Left cardiac atrium (tissue), 4 donors: Measurements from ENCODE around the gene POT1. TPM values are rescaled to one million over a fixed set of nuclear protein-coding genes. Genes with fewer than 3 reads are reported as not detected.

Experiments used
- ATAC-seq, 2 donors: fragments of 200-7000 bp; cut with Tn5 transposase; one replicate each; pipeline ENCODE4 v1.9.1; 2020; ENCODE audit warnings: mild to moderate bottlenecking in 2 of 2, moderate library complexity in 2 of 2
- DNase-seq: peaks from one replicate; pipeline ENCODE4 v3.0.0-alpha.2; 2020
- intact Hi-C, 2 donors: fragments of 100-400 bp; cut with DNase I; formaldehyde crosslinking; loops; one replicate each; pipeline versions ENCODE4 v1.14.1 to v1.15.1; 2022 to 2023
- total RNA-seq, 2 donors: library from RNA; stranded (reverse); fragmentation: NEBNext Ultra II Directional; extraction: Animal tissue kit (Norgen Biotek cat#: 25700); gene quantifications; one replicate each; pipeline ENCODE4 v1.2.1, GENCODE V29; 2021
- donor health status: DM: no; HTN: yes; CAD: no.
- donor health status: DM: no; HTN: yes; CAD: no; lungs with severe emphysema.
- donor health status: DM: yes; HTN: yes; CAD: no.
- donor health status: Dilated cardiomyopathy.

The POT1 gene
- total RNA-seq, 2 donors from 2014 or later, result 10.4 to 14.1 TPM

DNA sequence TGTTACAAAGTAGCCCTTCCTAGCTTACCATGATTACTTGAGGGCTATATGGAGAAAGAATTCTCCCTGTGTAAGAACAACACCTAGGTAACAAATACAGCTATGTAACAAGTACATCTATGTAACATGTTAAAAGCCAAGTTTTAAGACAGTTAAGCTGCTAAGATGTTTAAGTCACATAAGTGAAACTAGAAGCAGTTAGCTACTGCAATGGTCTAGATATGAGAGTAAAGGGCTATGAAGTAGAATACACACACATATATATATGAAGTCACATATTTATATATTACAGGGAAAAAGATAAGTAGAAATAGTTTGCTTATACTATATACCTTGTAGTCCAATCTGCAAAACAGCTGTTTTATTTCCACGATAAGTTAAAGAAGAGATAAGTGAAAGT lies 14.4 kb downstream of the POT1 start:
- intact Hi-C loops, result no loop called here
- no peak for DNase-seq

DNA sequence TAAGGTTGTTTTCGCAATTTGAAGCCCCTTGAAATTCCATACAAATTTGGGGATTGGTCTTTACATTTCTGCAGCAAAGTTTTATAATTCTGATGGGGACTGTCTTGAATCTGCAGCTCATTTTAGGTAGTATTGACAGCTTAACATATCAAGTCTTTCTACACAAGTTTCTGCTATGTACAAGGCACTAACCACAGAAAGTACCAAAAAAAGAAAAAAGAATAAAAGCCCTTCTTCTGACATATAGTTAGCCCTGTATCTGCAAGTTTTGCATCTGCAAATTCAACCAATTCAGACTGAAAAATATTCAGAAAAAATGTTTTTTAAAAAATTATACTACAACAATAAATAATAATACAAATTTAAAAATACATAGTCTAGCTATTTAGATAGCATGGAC lies 15.3 kb downstream of the POT1 start:
- intact Hi-C loops, result no loop called here
- DNase-seq, result no peak
- ATAC-seq, result no peak

More for the DNA sequence above, 14.4 kb downstream of the POT1 start:
- no peak for ATAC-seq

DNA sequence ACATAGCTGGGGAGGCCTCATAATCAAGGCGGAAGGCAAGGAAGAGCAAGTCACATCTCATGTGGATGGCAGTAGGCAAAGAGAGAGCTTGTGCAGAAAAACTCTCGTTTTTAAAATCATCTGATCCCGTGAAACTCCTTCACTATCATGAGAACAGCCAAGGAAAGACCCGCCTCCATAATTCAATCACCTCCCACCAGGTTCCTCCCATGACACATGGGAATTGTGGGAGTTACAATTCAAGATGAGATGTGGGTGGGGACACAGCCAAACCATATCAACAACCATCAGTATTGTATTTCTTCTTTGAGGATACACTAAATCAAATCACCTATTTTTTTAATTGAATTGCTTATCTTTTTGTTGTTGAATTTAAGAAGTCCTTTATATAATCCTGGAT lies 16.7 kb downstream of the POT1 start:
- DNase-seq, result no peak
- intact Hi-C loops, result no loop called here
- ATAC-seq, result no peak

DNA sequence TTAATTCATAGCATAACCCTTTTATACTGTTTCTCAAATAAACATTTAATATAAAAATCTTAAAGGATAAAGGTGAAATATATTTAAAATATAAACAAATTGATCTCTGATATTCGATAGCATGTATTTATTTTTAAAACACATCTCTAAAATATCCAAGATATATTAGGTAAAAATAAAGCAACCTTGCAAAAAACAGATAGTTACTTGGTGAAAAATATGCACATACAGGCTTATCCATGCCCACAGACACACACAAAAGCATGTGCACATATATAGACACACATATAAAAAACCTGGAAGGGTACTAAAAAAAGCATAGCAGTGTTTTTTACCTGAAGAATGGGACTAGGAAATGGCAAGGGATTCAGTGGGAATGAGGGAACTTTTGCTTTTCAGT lies 19.8 kb downstream of the POT1 start:
- ATAC-seq (no peak), DNase-seq (no peak)
- intact Hi-C loops, result no loop called here

DNA sequence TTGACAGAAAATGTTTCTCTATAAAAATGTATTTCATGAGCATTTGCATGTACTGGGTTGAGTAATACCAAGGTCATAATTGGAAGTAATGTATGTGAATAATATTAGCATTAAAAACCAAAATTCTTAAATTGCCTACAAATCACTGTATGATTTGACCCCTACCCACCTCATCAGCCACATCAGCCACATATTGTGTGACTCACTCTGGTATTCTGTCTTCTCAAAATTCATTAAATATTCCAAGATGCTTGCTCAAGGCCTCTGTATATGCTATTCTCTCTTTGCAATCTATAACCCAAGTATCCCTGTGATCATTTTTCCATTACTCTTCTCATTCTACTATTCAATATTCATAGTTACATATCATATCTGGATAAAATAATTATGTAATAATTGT lies 21.4 kb downstream of the POT1 start:
- no peak for DNase-seq
- intact Hi-C loops, result no loop called here
- no peak for ATAC-seq

DNA sequence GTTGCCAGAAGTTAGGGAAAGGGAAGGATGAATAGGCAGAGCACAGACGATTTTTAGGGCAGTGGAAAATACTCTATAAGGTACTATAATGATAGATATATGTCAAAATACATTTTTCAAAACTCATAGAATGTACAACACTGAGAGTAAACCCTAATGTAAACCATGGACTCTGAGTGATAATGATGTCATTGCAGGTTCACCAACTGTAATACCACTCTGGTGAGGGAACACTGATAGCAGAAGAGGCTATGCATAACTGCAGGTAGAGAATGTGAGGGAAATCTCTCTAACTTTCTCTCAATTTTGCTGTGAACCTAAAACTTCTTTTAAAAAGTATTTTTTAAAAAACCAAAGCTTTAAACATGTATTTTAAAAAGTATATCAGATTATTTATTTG lies 22.1 kb downstream of the POT1 start:
- intact Hi-C loops, result no loop called here
- no peak for DNase-seq
- no peak for ATAC-seq

DNA sequence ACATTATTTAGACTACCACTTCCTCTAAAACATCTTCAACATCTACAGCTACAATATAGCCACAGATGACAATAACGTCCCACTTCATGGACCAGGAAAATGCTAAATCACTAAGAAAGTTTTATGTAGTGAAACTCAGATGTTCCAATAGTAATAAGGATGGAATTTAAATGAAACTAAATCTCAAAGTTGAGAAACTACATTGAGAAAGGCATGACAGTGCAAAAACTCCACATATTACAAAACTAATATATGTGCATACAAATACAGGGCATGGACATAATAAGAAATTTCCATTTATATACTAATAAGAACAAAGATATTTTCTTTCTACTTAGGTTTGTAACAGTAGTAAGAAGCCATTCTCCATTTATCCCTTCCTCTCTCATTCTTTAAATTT lies 31.1 kb downstream of the POT1 start:
- ATAC-seq (no peak), DNase-seq (no peak)
- intact Hi-C loops, result no loop called here

DNA sequence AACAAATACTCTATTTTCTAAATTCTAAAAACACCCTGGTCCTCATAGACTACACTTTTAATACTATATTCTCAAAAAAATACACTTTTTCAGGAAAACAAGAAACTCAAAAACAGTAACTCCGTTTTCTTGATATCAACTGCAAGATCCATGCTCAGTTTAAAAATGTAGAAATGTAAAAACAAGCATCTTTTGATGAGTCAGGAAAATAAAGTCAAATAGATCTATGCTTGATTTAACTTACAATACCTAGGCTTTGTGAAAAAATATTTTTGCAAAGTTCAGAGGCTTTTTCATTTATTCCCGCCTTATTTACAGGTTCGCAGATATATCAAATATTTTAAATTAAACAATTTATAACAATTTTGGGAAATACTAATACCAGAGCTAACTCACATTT lies 33.6 kb downstream of the POT1 start:
- intact Hi-C loops, result no loop called here
- ATAC-seq, result no peak
- no peak for DNase-seq

DNA sequence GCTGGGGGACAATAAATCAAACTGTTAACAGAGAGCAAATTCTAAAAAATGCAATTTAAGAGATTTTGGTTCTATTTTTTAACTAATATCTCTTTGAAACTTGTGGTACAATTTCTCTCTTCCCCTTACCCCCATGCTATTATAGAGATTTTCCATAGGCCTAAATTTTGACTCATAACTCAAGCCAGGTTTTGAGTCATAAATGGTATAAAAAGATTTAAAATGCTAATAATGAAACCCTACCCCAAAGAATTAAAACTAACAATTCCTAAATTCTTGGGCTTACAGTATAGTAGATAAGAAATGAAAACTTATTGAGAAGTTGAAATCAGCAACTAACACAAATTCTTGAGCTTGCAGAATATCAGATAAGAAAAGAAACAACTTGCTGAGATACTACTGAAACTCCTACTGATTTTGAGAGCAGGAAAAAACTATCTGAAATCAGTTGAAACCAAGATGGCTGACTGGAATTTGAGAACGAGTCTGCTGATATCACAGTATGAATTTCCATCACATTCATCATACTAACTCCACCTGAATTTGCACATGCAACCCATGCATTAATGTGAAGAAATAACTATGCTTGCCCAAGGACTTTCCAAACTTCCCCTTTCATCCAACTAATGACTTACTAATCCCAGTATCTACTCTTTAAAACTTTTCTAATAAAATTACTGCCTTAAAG lies 36.3 kb downstream of the POT1 start:
- ATAC-seq, result no peak
- DNase-seq, result no peak
- intact Hi-C loops, result no loop called here

DNA sequence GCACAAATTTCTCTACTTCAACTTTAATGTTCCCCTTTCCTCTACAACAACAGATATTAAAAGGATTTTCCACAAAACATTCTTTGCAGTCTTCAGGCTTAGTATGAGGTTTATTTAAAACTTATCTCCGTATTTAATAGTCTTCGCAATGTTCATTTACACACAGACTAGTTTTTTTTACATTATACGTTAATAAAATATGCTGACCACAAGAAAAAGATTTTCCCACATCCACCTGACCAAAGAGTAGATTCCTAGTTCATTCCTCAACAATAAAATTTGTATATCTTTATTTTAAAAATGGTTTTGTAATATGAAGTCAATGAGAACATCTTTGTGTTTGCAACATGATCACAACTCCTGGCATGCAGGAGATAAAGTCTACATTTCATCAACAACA lies 42.4 kb downstream of the POT1 start:
- ATAC-seq (no peak), DNase-seq (no peak)
- intact Hi-C loops, result no loop called here

DNA sequence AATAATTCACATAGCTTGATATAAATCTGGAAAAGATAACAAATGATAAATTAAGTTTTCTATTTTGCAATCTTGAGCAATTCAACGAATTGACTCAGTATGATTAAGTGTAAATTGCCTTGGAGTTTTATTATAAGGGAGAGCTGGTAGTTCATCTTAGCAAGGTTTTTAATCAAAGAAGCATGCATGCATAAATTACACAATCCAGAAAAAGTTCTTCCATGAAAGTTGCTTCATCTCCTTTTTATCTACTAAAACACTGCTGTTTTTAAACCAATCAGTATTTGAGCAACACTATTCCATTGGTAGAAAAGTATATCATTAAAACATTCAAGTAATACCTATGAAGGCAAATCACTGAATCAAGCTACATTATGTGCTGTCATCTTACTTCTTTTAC lies 47.6 kb downstream of the POT1 start:
- DNase-seq, result no peak
- ATAC-seq, result no peak
- intact Hi-C loops, result no loop called here

DNA sequence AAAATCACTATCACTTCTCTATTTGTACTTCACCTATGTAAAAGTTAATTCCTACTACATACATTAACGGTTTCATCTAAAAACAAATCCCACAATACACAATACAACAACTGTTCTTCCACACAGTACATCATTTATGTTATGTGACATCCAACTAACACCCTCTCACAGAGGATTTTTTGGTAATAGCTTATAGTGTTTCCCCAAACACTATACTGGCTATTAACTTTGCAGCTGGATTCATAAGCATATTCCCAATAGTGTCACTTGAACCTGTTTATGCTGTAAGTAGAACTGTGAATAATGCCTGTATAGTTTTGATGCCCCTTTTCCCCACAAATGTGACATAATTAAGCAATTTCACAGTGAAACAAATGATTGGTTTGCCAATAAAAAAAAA lies 49.9 kb downstream of the POT1 start:
- ATAC-seq, result no peak
- no peak for DNase-seq
- intact Hi-C loops, result no loop called here

DNA sequence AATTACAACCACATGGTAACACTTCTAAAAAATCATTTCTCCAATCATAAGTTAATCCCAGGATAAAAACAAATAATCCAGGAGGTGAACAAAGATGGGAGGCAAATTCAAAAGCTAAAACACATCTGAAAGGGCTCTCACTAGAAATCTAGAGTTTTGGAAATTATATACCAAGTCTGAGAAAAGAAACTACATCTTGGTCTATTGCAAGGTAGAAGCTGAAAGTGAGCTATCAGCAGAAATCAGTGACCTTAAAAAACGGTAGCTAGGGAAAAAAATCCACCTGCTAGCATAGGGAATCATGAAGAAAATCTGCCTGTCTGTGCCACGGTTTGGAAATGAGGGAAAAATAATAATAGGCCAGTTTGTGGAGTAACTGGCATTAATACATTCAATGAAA lies 50.5 kb downstream of the POT1 start:
- no peak for DNase-seq
- intact Hi-C loops, result no loop called here
- no peak for ATAC-seq

DNA sequence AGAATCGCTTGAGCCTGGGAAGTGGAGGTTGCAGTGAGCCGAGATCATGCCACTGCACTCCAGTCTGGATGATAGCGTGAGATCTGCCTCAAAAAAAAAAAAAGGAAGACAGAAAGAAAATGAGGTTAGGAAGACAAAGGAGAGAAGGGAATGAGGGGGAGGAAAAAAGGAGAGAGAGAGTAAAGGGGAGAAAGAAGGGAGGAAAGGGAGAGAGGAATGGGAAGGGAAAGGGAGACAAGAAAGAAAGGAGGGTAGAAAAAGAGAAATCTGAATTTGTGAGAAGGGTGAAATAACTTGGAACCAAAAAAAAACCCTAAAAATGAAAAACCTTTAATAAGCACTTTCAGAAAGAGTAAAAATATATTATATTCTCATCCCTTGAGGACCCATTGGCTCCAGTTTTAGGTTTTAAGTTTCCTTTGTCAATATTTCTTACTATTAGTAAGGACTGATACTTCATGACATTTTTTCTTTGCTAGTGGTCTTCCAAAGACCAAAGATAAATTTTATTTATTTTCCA lies 54.9 kb downstream of the POT1 start:
- intact Hi-C loops, result no loop called here
- ATAC-seq (no peak), DNase-seq (no peak)

DNA sequence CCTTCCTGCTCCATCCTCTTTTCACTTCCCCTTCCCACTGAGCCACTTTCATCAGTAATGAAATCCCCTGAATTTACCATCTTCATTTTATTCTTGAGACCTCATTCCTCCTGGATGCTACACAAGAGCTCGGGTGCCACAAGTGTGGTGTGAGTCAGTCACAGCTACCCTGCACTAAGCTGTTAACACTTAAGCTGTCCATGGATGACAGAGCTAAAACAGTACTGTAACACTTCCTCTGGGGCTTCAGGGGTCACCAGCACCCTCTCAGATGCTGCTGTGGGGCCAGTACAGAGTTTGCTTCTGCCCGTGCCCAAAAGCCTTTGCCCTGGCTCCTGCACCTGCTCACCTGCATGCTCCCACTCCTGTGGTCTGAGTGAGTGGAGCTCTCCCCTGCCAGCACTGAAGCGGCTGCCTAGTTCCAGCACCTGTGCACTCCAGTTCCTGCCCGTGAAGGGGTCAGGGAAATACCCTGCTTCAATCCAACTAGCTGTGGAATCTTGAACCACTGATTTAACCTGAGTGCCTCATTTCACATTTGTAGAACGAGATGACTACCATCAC lies 71.9 kb downstream of the POT1 start:
- ATAC-seq (no peak), DNase-seq (no peak)
- intact Hi-C loops, result no loop called here

DNA sequence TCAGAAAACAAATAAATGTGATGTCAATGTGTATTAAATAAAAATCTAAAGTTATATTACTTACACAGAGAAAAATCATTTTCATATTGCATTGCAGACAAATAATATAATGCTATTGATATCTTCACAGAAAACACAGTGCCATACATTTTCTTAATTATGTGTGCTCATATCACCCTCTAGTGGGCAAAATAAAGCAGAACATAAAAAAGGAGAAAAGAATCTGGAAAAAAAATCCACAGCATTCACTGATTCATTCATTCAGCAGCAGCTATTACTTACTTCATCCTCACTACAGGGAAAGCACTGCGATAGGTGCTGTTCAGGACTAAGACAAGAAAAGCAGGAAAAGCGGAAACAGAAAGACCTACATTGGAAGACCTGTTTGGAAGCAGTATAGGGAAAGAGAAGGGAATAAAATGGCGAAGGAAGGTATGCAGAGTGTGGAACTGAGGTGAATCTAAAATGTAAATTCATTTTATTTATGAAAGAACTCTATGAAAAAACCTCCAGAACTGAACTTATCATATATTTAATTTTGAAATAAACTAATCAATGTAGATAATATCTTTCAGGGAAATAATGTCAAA lies 73.2 kb downstream of the POT1 start:
- intact Hi-C loops, result no loop called here
- ATAC-seq, result no peak
- no peak for DNase-seq

DNA sequence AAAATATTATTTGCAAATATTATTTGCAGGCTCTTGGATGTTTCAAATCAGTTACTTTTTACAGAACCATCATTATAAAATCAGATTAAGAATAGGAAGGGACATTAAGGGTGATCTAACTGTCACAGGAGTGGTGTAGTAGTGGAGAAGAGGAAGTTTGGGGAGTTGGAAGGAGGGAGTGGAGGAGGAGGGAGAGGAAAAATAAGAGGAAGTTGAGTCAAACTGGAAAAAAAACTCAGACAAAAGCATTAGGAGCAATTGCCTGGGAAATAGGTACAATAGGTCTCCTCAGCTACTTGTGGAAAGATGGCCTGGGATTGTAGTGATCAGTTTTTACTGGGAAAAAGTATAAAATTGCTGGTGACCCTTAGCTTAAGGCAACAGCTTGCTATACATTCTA lies 86.3 kb downstream of the POT1 start:
- ATAC-seq (no peak), DNase-seq (no peak)
- intact Hi-C loops, result no loop called here

DNA sequence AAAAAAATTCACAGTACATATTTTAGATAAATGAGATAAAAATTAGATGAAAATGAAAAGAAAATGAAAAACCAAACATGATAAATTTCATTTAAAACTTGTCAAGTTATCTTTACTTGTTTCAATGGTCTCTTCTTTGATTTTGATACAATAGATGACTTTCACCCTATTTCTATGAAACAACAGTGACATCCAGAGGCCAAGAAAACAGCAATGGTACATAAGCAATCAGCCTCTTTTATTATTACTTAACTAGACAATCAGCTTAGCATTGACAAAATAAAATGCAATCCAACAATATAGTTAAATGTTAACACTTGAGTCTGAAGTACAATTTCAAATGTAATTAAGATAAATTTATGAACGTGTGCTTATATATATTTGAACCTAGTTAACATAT lies 89.2 kb downstream of the POT1 start:
- DNase-seq (no peak), ATAC-seq (no peak)
- intact Hi-C loops, result no loop called here

DNA sequence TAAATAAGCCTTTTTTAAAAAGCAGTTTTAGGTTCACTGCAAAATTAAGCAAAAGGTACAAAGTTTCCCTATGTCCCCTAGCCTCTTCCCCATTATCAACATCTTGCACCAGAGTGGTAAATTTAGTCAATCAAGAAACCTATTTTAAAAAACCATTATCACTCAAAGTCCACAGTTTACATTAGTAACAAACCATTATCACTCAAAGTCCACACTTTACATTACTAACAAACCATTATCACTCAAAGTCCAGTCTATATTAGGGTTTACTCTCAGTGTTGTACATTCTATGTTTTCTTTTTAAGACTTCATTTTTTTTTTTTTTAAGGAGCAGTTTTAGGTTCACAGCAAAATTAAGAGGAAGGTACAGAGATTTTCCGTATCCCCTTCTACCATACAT lies 89.9 kb downstream of the POT1 start:
- ATAC-seq (no peak), DNase-seq (no peak)
- intact Hi-C loops, result no loop called here

DNA sequence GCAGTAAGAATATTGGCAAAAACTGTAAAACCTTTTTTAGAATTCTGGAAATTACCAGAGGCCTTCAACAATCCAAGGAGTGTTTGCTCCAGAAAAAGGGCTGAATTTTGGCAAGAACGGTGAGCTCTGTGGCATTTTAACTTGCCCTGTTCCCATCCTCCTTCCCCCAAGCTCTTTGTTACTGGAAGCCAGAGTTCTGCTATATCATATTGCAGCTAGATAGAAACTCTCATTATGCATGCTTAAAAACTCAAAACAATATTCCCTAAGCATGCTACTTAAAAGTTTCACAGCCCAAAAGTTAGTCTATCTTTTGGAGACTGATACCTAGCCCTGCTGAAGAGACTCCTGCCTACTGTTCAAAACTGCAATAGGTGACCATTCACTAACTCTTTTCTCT lies 93.5 kb downstream of the POT1 start:
- DNase-seq (no peak), ATAC-seq (no peak)
- intact Hi-C loops, result no loop called here

DNA sequence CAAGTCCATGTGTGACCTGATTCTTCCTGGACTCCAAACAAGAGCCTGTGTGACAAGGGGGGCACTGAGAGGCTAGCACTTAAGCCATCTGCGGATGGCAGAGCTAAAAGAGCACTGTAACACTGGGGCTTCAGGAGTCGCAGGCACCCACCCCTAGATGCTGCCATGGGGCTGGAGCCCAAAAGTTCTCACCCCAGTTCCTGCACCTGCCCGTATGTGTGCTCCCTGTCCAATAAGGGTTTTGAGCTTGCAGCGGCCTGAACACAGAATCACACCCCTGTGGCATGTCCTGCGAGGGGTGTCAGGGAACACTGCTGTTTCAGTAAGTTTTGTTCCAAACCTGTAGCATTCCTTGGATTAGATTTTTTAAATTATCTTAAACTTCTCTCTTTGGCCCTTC lies 110.8 kb downstream of the POT1 start:
- intact Hi-C loops, result no loop called here
- ATAC-seq, result no peak
- no peak for DNase-seq
